ENCODE results near the gene PFAS.

Gene PFAS

DNA sequence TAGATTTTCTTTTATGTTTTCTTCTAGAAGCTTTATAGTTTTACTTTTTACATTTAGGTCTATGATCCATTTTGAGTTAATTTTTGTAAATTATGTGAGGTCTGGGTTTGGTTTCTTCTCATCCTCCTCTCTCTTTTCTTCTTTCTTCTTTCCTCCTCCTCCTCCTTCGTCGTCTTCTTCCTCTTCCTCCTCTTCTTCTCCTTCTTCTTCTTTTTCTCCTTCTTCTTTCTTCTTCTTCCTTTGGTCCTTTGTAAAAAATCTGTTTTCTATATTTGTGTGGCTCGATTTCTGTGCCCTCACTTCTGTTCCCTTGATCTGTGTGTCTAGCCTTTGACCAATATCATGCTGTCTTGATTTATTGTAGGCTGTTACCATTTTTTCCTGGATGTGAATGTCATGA is 51.1 kb downstream of the PFAS start:
- H3K4me3 ChIP-seq (ENCODE audit: control insufficient read depth, low read depth, low read length), result no peak overlapping the region
- no peak for TF ChIP-seq CTCF (conservative IDR thresholded peaks at IDR 0.05; ENCODE audit: control insufficient read depth, insufficient read depth, low read depth, low read length)
- no peak for DNase-seq (ENCODE audit: low read depth)

GRCh38 chr17:8300627-8301242 is 51.6 kb downstream of the PFAS start:
- no peak overlapping the region for H3K4me3 ChIP-seq (ENCODE audit: control insufficient read depth, low read depth, low read length)
- peak; percentile 85 for TF ChIP-seq CTCF (conservative IDR thresholded peaks at IDR 0.05; ENCODE audit: control insufficient read depth, insufficient read depth, low read depth, low read length)
- peak; percentile 67 for DNase-seq (ENCODE audit: low read depth)

- H3K4me3 ChIP-seq (ENCODE audit: control insufficient read depth, low read depth, low read length), result no peak overlapping the region
- DNase-seq (ENCODE audit: low read depth), result no peak
- TF ChIP-seq CTCF (conservative IDR thresholded peaks at IDR 0.05; ENCODE audit: control insufficient read depth, insufficient read depth, low read depth, low read length), result no peak
Measured at GRCh38 chr17:8310601-8311123, 61.6 kb downstream of the PFAS start.

GRCh38 chr17:8311131-8311790 is 62.2 kb downstream of the PFAS start:
- TF ChIP-seq CTCF (conservative IDR thresholded peaks at IDR 0.05; ENCODE audit: control insufficient read depth, insufficient read depth, low read depth, low read length), result no peak
- H3K4me3 ChIP-seq (ENCODE audit: control insufficient read depth, low read depth, low read length), result no peak overlapping the region
- no peak for DNase-seq (ENCODE audit: low read depth)

DNA sequence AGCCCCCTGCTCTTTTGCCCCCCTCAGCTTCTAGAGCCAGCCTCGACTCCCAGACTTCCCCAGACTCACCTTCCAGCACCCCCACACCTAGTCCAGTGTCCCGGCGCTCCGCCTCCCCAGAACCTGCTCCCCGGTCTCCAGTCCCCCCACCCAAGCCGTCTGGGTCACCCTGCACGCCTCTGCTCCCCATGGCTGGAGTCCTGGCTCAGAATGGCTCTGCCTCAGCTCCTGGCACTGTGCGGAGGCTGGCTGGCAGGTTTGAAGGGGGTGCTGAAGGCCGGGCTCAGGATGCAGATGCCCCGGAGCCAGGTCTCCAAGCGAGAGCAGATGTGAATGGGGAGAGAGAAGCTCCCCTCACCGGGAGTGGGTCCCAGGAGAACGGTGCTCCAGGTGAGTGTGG is 63.2 kb downstream of the PFAS start:
- DNase-seq (ENCODE audit: low read depth), result no peak
- TF ChIP-seq CTCF (conservative IDR thresholded peaks at IDR 0.05; ENCODE audit: control insufficient read depth, insufficient read depth, low read depth, low read length), result no peak
- no peak overlapping the region for H3K4me3 ChIP-seq (ENCODE audit: control insufficient read depth, low read depth, low read length)

DNA sequence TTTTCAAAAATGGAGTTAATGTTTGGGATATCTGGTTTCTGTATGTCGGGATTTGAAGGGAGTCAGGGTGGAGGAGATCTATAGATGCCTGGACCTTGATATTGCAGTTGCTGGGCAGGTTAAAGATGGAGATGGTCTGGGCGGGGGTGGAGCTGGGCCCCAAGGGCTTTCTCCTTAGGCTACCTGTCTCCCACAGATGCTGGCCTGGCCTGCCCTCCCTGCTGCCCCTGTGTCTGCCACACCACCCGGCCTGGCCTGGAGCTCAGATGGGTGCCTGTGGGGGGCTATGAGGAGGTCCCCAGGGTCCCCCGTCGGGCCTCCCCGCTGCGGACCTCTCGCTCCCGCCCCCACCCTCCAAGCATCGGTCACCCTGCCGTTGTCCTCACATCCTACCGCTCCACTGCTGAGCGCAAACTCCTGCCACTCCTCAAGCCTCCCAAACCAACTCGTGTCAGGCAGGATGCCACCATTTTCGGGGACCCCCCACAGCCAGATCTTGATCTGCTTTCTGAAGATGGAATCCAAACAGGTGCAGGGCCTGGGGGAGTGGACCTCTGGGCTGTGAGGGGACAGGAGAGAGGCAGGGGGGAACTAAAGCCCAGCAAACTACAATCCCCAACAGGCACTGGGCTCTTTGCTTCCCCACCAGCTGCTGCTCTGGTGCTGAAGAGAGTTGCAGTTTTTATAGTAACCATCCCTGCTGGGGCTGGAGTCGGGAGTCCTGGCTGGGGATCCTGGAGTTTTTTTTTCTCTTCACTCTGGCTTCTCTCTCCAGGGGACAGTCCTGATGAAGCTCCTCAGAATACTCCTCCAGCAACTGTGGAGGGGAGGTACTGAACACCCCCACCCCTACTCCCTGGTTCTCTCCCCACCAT is 63.9 kb downstream of the PFAS start:
- no peak for TF ChIP-seq CTCF (conservative IDR thresholded peaks at IDR 0.05; ENCODE audit: control insufficient read depth, insufficient read depth, low read depth, low read length)
- no peak overlapping the region for H3K4me3 ChIP-seq (ENCODE audit: control insufficient read depth, low read depth, low read length)

More for the DNA sequence above, 63.9 kb downstream of the PFAS start:
- no peak for DNase-seq (ENCODE audit: low read depth)
